Body of pancreas (tissue), 4 donors: ENCODE measurements around the gene MFAP2. TPM values are rescaled to one million over a fixed set of nuclear protein-coding genes. Genes with fewer than 3 reads are reported as not detected.
A peak's percentile ranks its signal among the peaks of the same experiment; 100 is the strongest.

ENCODE experiments used
- ATAC-seq: fragments of 150-250 bp; one replicate; pipeline ENCODE4 v1.9.1; 2016
- DNase-seq, 4 donors: peaks; one replicate each; pipeline ENCODE4 v3.0.0-alpha.2; 2019
- H3K27ac ChIP-seq, 4 donors: fragments of 200-600 bp; sonication (generic); 1 replicate in 3 of 4; 2 replicates in 1 of 4; pipeline versions ENCODE4 v1.5.1 to v1.6.1; 2016 to 2019; ENCODE audit warnings: mild to moderate bottlenecking in 1 of 4, mixed read lengths in 1 of 4, moderate library complexity in 1 of 4
- H3K27me3 ChIP-seq, 2 donors: fragments of 200-600 bp; sonication (generic); one replicate each; pipeline ENCODE4 v1.6.0; 2016; ENCODE audit warnings: mild to moderate bottlenecking in 1 of 2
- H3K36me3 ChIP-seq, 2 donors: fragments of 200-600 bp; sonication (generic); replicated peaks in 1 of 2; 2 replicates each; pipeline ENCODE4 v1.5.1; 2016; ENCODE audit warnings: low read depth in 2 of 2; ENCODE audit not compliant: insufficient read depth in 1 of 2
- H3K4me1 ChIP-seq: fragments of 200-600 bp; sonication (generic); one replicate; pipeline ENCODE4 v1.6.0; 2016
- H3K4me3 ChIP-seq, 2 donors: fragments of 200-600 bp; sonication (generic); 1 replicate in 1 of 2; 2 replicates in 1 of 2; pipeline ENCODE4 v1.5.1; 2016 to 2019
- H3K9me3 ChIP-seq, 3 donors: fragments of 200-600 bp; sonication (generic); 1 replicate in 2 of 3; 2 replicates in 1 of 3; pipeline ENCODE4 v1.5.1; 2016
- POLR2A ChIP-seq, 3 donors: fragments of 450-650 bp; IDR thresholded peaks; one replicate each; pipeline ENCODE4 v1.6.1; 2016; ENCODE audit warnings: antibody characterized with exemption in 3 of 3, mild to moderate bottlenecking in 2 of 3
- WGBS, 2 donors: methylation state at CpG; one replicate each; pipeline ENCODE4 v1.1.5; 2017; 5-methylcytosine and 5-hydroxymethylcytosine counted together
- intact Hi-C: fragments of 100-400 bp; cut with DNase I; formaldehyde crosslinking; loops from one replicate; pipeline ENCODE4 v1.15.1; 2023
- total RNA-seq, 2 donors: library from RNA; depleted of rRNA; stranded (reverse); fragments of >200 nt; gene quantifications; one replicate each; pipeline ENCODE4 v1.1.0, GENCODE V29; 2016
- TF ChIP-seq, protein P1 (sequence below), 7 experiments: fragments of 450-650 bp in 4 of 7; fragments of 200-600 bp in 3 of 7; sonication (generic) in 3 of 7; IDR thresholded peaks; one replicate each; pipeline ENCODE4 v1.5.1; 2016 to 2019; ENCODE audit warnings: antibody characterized with exemption in 7 of 7

MFAP2 gene
- total RNA-seq, 2 donors from 2014 or later, result 1.3 to 13.5 TPM

DNA sequence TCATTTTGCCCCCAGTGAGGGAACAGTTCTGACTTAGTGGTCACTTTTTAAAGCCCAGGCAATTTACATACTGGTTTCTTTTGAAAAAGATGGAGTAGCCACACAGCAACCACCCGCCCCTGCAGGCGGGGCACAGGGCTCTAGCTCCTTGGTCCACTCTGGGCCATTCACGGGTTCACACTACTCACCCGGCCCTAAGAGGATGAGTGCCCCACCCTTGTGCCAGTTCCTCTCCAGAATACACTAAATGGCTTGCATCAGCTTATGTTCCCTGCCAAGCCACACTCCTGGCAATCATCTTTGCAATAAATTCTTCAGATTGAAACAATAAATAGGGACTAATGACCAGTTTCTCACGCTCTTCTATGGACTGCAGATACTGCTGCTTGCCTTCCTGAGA lies 47.0 kb upstream of the MFAP2 start:
- Histone ChIP-seq H3K27me3 (no peaks in the 10 kb centered on the region), H3K4me1 (peaks cover 52% of the 10 kb centered on the region), H3K27ac (peak overlapping the region; percentile 69 to 88 (median 80)), H3K9me3 (peaks cover 0 to 4% (median 0%) of the 10 kb centered on the region in 3 donors), H3K36me3 (peaks cover 0 to 9% of the 10 kb centered on the region in 2 donors), H3K4me3 (no peak overlapping the region)
- DNase-seq (peak; percentile 41 to 73 (median 62)), ATAC-seq (peak; percentile 56)
- TF ChIP-seq, protein P1, sequence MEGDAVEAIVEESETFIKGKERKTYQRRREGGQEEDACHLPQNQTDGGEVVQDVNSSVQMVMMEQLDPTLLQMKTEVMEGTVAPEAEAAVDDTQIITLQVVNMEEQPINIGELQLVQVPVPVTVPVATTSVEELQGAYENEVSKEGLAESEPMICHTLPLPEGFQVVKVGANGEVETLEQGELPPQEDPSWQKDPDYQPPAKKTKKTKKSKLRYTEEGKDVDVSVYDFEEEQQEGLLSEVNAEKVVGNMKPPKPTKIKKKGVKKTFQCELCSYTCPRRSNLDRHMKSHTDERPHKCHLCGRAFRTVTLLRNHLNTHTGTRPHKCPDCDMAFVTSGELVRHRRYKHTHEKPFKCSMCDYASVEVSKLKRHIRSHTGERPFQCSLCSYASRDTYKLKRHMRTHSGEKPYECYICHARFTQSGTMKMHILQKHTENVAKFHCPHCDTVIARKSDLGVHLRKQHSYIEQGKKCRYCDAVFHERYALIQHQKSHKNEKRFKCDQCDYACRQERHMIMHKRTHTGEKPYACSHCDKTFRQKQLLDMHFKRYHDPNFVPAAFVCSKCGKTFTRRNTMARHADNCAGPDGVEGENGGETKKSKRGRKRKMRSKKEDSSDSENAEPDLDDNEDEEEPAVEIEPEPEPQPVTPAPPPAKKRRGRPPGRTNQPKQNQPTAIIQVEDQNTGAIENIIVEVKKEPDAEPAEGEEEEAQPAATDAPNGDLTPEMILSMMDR (IDR thresholded peaks at IDR 0.05), result no peak
- peak in 2 of 3 donors; percentile 33 to 45 for TF ChIP-seq POLR2A (IDR thresholded peaks at IDR 0.05)
- 30 to 42% methylated on average over 5 of the region's 5 CpGs for WGBS, 2 donors
- intact Hi-C loops, result loop anchor here (10.0 kb wide), 1 partner anchor 53 kb away; no protein-coding TSS in a partner anchor

GRCh38 chr1:17024721-17025120 lies 44.3 kb upstream of the MFAP2 start:
- Histone ChIP-seq H3K4me3 (no peak overlapping the region), H3K36me3 (peaks cover 16 to 30% of the 10 kb centered on the region in 2 donors)

GRCh38 chr1:17023573-17023972 lies 43.2 kb upstream of the MFAP2 start:
- Histone ChIP-seq H3K4me3 (no peak overlapping the region), H3K9me3 (peaks cover 0 to 4% (median 0%) of the 10 kb centered on the region in 3 donors), H3K36me3 (peaks cover 16 to 30% of the 10 kb centered on the region in 2 donors), H3K27ac (no peak overlapping the region), H3K27me3 (no peaks in the 10 kb centered on the region), H3K4me1 (peaks cover 23% of the 10 kb centered on the region)
- intact Hi-C loops, result loop anchor here (10.0 kb wide), 1 partner anchor 49 kb away; no protein-coding TSS in a partner anchor
- 74 to 78% methylated on average over 3 of the region's 3 CpGs for WGBS, 2 donors
- DNase-seq (peak in 1 of 4 donors; percentile 2), ATAC-seq (no peak)
- TF ChIP-seq, protein P1 (IDR thresholded peaks at IDR 0.05), result no peak
- TF ChIP-seq POLR2A (IDR thresholded peaks at IDR 0.05), result no peak

More at GRCh38 chr1:17024721-17025120, 44.3 kb upstream of the MFAP2 start:
- intact Hi-C loops, result loop anchor here (10.0 kb wide), 1 partner anchor 50 kb away; no protein-coding TSS in a partner anchor
- H3K27ac ChIP-seq, result peak overlapping the region in 1 of 4 donors; percentile 2
- H3K9me3 ChIP-seq, result peaks cover 0 to 4% (median 0%) of the 10 kb centered on the region in 3 donors
- no peak for ATAC-seq
- no peak for TF ChIP-seq POLR2A (IDR thresholded peaks at IDR 0.05)
- TF ChIP-seq, protein P1 (IDR thresholded peaks at IDR 0.05), result no peak
- 43 to 65% methylated on average over 1 of the region's 1 CpG for WGBS, 2 donors
- no peaks in the 10 kb centered on the region for H3K27me3 ChIP-seq
- DNase-seq, result no peak
- H3K4me1 ChIP-seq, result peaks cover 34% of the 10 kb centered on the region

- Histone ChIP-seq H3K4me3 (no peak overlapping the region), H3K27me3 (no peaks in the 10 kb centered on the region), H3K9me3 (peaks cover 0 to 4% (median 0%) of the 10 kb centered on the region in 3 donors), H3K4me1 (peaks cover 18% of the 10 kb centered on the region), H3K36me3 (peaks cover 16 to 32% of the 10 kb centered on the region in 2 donors), H3K27ac (no peak overlapping the region)
- no peak for ATAC-seq
- TF ChIP-seq, protein P1 (IDR thresholded peaks at IDR 0.05), result no peak
- TF ChIP-seq POLR2A (IDR thresholded peaks at IDR 0.05), result no peak
- 48 to 78% methylated on average over 4 of the region's 4 CpGs for WGBS, 2 donors
- intact Hi-C loops, result loop anchor here (10.0 kb wide), 1 partner anchor 48 kb away; no protein-coding TSS in a partner anchor
- peak in 1 of 4 donors; percentile 2 for DNase-seq
Observed at GRCh38 chr1:17023102-17023501, 42.7 kb upstream of the MFAP2 start.

DNA sequence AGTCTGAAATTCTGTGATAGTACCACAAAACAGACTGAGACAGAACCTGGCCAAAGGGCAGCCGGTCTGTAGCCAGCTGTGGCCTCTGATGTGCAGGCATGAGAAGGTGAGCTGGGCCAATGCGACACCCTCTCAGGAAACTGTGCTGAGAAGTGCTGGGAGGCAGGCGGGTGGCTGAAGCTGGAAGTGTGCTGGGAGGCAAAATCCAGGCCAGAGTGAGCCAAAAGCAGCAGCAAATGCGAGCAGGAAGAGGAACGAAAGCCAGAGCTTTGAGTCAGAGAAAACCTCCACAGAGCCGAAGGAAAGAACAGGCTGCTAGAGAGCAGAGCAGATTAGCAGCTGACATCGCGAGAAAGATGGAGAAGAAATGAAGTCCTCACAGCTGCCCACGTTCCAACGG lies 41.5 kb upstream of the MFAP2 start:
- WGBS, 2 donors, result 76 to 77% methylated on average over 10 of the region's 10 CpGs
- no peak for TF ChIP-seq POLR2A (IDR thresholded peaks at IDR 0.05)
- TF ChIP-seq, protein P1 (IDR thresholded peaks at IDR 0.05), result no peak

More for the DNA sequence above, 41.5 kb upstream of the MFAP2 start:
- ATAC-seq (no peak), DNase-seq (no peak)
- H3K9me3 ChIP-seq, result peaks cover 0 to 4% (median 0%) of the 10 kb centered on the region in 3 donors
- H3K4me1 ChIP-seq, result peaks cover 8% of the 10 kb centered on the region
- no peak overlapping the region for H3K27ac ChIP-seq
- H3K4me3 ChIP-seq, result no peak overlapping the region
- intact Hi-C loops, result loop anchor here (10.0 kb wide), 1 partner anchor 47 kb away; no protein-coding TSS in a partner anchor
- peaks cover 16 to 32% of the 10 kb centered on the region in 2 donors for H3K36me3 ChIP-seq
- no peaks in the 10 kb centered on the region for H3K27me3 ChIP-seq
